ACC112 (cell line): ENCODE measurements around the gene ZBTB24.

ENCODE experiments used
- H2AFZ ChIP-seq: fragments of 200-600 bp; sonication (generic); one replicate; pipeline ENCODE4 v1.6.0; 2017; ENCODE audit warnings: antibody characterized with exemption, low read length; ENCODE audit not compliant: unreplicated experiment
- H3K27ac ChIP-seq: fragments of 200-600 bp; sonication (generic); 2 replicates; pipeline ENCODE4 v1.5.1; 2014; ENCODE audit warnings: low read depth, mild to moderate bottlenecking, antibody characterized with exemption, low read length, moderate library complexity
- H3K27me3 ChIP-seq: fragments of 200-600 bp; sonication (generic); 2 replicates; pipeline ENCODE4 v1.6.1; 2014; ENCODE audit warnings: mild to moderate bottlenecking, antibody characterized with exemption, low read length, moderate library complexity, mixed read lengths; ENCODE audit not compliant: insufficient read depth
- H3K36me3 ChIP-seq: fragments of 200-600 bp; sonication (generic); 2 replicates; pipeline ENCODE4 v1.6.1; 2016; ENCODE audit warnings: mild to moderate bottlenecking, antibody characterized with exemption, low read length, moderate library complexity, mixed read lengths; ENCODE audit not compliant: insufficient read depth
- H3K4me1 ChIP-seq: fragments of 200-600 bp; sonication (generic); one replicate; pipeline ENCODE4 v1.6.1; 2016; ENCODE audit warnings: low read length, mixed read lengths; ENCODE audit not compliant: insufficient read depth, unreplicated experiment, control insufficient read depth
- H3K4me3 ChIP-seq: fragments of 200-600 bp; sonication (generic); 2 replicates; pipeline ENCODE4 v1.5.1; 2014; ENCODE audit warnings: mild to moderate bottlenecking, low read depth, low read length
- H3K79me2 ChIP-seq: fragments of 200-600 bp; sonication (generic); one replicate; pipeline ENCODE4 v1.6.0; 2016; ENCODE audit warnings: low read length; ENCODE audit not compliant: control insufficient read depth, unreplicated experiment, insufficient read depth

ZBTB24 gene

GRCh38 chr6:109514946-109515345 is 31.9 kb upstream of the ZBTB24 start:
- no peaks in the 10 kb centered on the region for H3K27me3 ChIP-seq
- no peaks in the 10 kb centered on the region for H3K36me3 ChIP-seq
- no peaks in the 10 kb centered on the region for H3K79me2 ChIP-seq
- H3K27ac ChIP-seq = no peak overlapping the region
- peaks cover 10% of the 10 kb centered on the region for H3K4me1 ChIP-seq
- no peak overlapping the region for H2AFZ ChIP-seq
- no peak overlapping the region for H3K4me3 ChIP-seq

GRCh38 chr6:109513571-109514071 is 30.6 kb upstream of the ZBTB24 start:
- Histone ChIP-seq H3K4me1 (peaks cover 10% of the 10 kb centered on the region), H2AFZ (no peak overlapping the region), H3K36me3 (no peaks in the 10 kb centered on the region), H3K27ac (0 out of 2 replicates have a peak overlapping the region, but pooled peaks have one; percentile 2), H3K79me2 (no peaks in the 10 kb centered on the region), H3K27me3 (no peaks in the 10 kb centered on the region), H3K4me3 (no peak overlapping the region)

- no peak overlapping the region for H3K27ac ChIP-seq
- no peaks in the 10 kb centered on the region for H3K79me2 ChIP-seq
- peaks cover 10% of the 10 kb centered on the region for H3K4me1 ChIP-seq
- no peak overlapping the region for H2AFZ ChIP-seq
- H3K4me3 ChIP-seq = no peak overlapping the region
- H3K36me3 ChIP-seq = no peaks in the 10 kb centered on the region
- no peaks in the 10 kb centered on the region for H3K27me3 ChIP-seq
Measured at GRCh38 chr6:109512271-109512817, 29.3 kb upstream of the ZBTB24 start.

GRCh38 chr6:109511832-109512231 is 28.8 kb upstream of the ZBTB24 start:
- H3K4me1 ChIP-seq = peaks cover 10% of the 10 kb centered on the region
- H3K36me3 ChIP-seq = no peaks in the 10 kb centered on the region
- H3K4me3 ChIP-seq = no peak overlapping the region
- H3K79me2 ChIP-seq = no peaks in the 10 kb centered on the region
- H3K27ac ChIP-seq = no peak overlapping the region
- no peaks in the 10 kb centered on the region for H3K27me3 ChIP-seq
- no peak overlapping the region for H2AFZ ChIP-seq

- H3K36me3 ChIP-seq = no peaks in the 10 kb centered on the region
- no peaks in the 10 kb centered on the region for H3K27me3 ChIP-seq
- no peak overlapping the region for H2AFZ ChIP-seq
- H3K79me2 ChIP-seq = no peaks in the 10 kb centered on the region
- H3K4me3 ChIP-seq = no peak overlapping the region
- no peak overlapping the region for H3K27ac ChIP-seq
- peaks cover 3% of the 10 kb centered on the region for H3K4me1 ChIP-seq
Measured at GRCh38 chr6:109510358-109510757, 27.3 kb upstream of the ZBTB24 start.

GRCh38 chr6:109508166-109508860 is 25.3 kb upstream of the ZBTB24 start:
- Histone ChIP-seq H3K79me2 (no peaks in the 10 kb centered on the region), H3K4me1 (no peaks in the 10 kb centered on the region), H3K27ac (no peak overlapping the region), H2AFZ (no peak overlapping the region), H3K36me3 (no peaks in the 10 kb centered on the region), H3K4me3 (no peak overlapping the region), H3K27me3 (no peaks in the 10 kb centered on the region)

- H3K36me3 ChIP-seq = no peaks in the 10 kb centered on the region
- no peak overlapping the region for H2AFZ ChIP-seq
- H3K27me3 ChIP-seq = no peaks in the 10 kb centered on the region
- H3K27ac ChIP-seq = no peak overlapping the region
- no peak overlapping the region for H3K4me3 ChIP-seq
- no peaks in the 10 kb centered on the region for H3K79me2 ChIP-seq
- H3K4me1 ChIP-seq = no peaks in the 10 kb centered on the region
Measured at GRCh38 chr6:109507490-109508072, 24.6 kb upstream of the ZBTB24 start.

GRCh38 chr6:109506841-109507240 is 23.8 kb upstream of the ZBTB24 start:
- Histone ChIP-seq H3K4me3 (no peak overlapping the region), H3K79me2 (no peaks in the 10 kb centered on the region), H3K27me3 (no peaks in the 10 kb centered on the region), H3K27ac (no peak overlapping the region), H2AFZ (no peak overlapping the region), H3K4me1 (no peaks in the 10 kb centered on the region), H3K36me3 (no peaks in the 10 kb centered on the region)

GRCh38 chr6:109506314-109506713 is 23.3 kb upstream of the ZBTB24 start:
- H3K4me3 ChIP-seq = no peak overlapping the region
- H2AFZ ChIP-seq = no peak overlapping the region
- no peaks in the 10 kb centered on the region for H3K36me3 ChIP-seq
- H3K4me1 ChIP-seq = no peaks in the 10 kb centered on the region
- no peak overlapping the region for H3K27ac ChIP-seq
- H3K27me3 ChIP-seq = no peaks in the 10 kb centered on the region
- H3K79me2 ChIP-seq = no peaks in the 10 kb centered on the region

GRCh38 chr6:109503327-109504224 is 20.6 kb upstream of the ZBTB24 start:
- no peak overlapping the region for H2AFZ ChIP-seq
- no peak overlapping the region for H3K4me3 ChIP-seq
- H3K4me1 ChIP-seq = no peaks in the 10 kb centered on the region
- H3K36me3 ChIP-seq = no peaks in the 10 kb centered on the region
- no peaks in the 10 kb centered on the region for H3K79me2 ChIP-seq
- no peak overlapping the region for H3K27ac ChIP-seq
- no peaks in the 10 kb centered on the region for H3K27me3 ChIP-seq
